GM06990 (cell line): ENCODE results near the gene PIR.
A peak's percentile ranks its signal among the peaks of the same experiment; 100 is the strongest.

ENCODE experiments used
- DNase-seq: peaks from one replicate; pipeline ENCODE4 v3.0.0-alpha.2; 2011; ENCODE audit not compliant: insufficient read length; ENCODE audit errors: extremely low read depth
- H3K27me3 ChIP-seq: replicated peaks from 2 replicates; pipeline ENCODE4 v1.6.0; 2011; ENCODE audit warnings: low read length; ENCODE audit not compliant: control insufficient read depth, insufficient read depth
- H3K36me3 ChIP-seq: 2 replicates; pipeline ENCODE4 v1.5.1; 2011; ENCODE audit warnings: low read length; ENCODE audit not compliant: control insufficient read depth, insufficient read depth
- H3K4me3 ChIP-seq: replicated peaks from 2 replicates; pipeline ENCODE4 v1.5.1; 2011; ENCODE audit warnings: low read depth, mild to moderate bottlenecking, control low read depth, low read length
- TF ChIP-seq, protein P1 (sequence below): IDR thresholded peaks from 2 replicates; pipeline ENCODE4 v1.5.1; 2011; ENCODE audit warnings: low read length, control low read depth, mild to moderate bottlenecking, inconsistent platforms; ENCODE audit not compliant: insufficient read depth, poor library complexity, severe bottlenecking

Gene PIR

DNA sequence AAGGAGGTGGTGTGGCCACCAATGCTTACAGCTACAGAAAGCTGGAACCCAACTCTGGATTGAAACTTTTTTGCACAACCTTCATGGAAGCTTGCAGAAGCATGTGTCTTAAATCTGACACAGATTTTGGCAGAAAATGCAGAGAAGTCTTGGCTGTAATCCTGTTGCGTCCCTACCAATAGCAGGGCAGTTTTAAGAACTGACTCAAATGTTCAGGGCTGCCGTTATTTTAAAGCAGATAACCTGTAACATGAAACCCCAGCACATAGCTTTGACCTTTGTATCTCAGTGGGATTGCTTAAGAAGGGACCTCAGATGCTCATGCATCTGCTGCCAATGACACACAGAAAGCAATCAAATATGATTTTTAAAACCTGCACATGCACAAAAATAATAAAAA, 108.8 kb downstream of the PIR start, which contains the start of gene VEGFD:
TSS of gene VEGFD (minus strand) at position 110 of the 400 bp plus-strand sequence. CDS start 467 bp downstream, outside the sequence.
- H3K4me3 ChIP-seq = no peak within 1 kb of the TSS
- no peaks in the 10 kb centered on the region; the same call in 1 of the 2 replicates for H3K27me3 ChIP-seq
- no peak for DNase-seq
- no peaks in the 10 kb centered on the region for H3K36me3 ChIP-seq
- TF ChIP-seq, protein P1, sequence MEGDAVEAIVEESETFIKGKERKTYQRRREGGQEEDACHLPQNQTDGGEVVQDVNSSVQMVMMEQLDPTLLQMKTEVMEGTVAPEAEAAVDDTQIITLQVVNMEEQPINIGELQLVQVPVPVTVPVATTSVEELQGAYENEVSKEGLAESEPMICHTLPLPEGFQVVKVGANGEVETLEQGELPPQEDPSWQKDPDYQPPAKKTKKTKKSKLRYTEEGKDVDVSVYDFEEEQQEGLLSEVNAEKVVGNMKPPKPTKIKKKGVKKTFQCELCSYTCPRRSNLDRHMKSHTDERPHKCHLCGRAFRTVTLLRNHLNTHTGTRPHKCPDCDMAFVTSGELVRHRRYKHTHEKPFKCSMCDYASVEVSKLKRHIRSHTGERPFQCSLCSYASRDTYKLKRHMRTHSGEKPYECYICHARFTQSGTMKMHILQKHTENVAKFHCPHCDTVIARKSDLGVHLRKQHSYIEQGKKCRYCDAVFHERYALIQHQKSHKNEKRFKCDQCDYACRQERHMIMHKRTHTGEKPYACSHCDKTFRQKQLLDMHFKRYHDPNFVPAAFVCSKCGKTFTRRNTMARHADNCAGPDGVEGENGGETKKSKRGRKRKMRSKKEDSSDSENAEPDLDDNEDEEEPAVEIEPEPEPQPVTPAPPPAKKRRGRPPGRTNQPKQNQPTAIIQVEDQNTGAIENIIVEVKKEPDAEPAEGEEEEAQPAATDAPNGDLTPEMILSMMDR = no peak

DNA sequence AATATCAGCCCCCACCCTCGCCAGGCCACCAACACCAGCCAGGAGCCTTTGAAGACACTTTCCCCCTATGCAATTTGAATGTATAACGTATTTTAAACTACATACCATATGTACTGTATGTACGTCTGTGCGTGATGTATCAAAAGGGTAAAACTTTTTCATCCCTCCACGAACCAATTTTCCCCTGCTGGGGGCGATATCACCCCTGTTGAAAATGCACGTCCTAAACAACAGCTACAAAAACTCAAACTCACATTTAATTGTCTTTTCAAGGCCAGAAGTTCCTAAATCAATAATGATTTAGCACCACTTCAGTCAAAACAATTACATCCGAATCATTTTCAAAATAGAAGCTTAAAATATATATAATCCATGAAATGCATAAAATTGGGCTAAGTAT, 110.3 kb downstream of the PIR start:
- no peaks in the 10 kb centered on the region for H3K36me3 ChIP-seq
- no peaks in the 10 kb centered on the region; the same call in 1 of the 2 replicates for H3K27me3 ChIP-seq
- TF ChIP-seq, protein P1 = peak; percentile 15
- no peak overlapping the region for H3K4me3 ChIP-seq
- no peak for DNase-seq

DNA sequence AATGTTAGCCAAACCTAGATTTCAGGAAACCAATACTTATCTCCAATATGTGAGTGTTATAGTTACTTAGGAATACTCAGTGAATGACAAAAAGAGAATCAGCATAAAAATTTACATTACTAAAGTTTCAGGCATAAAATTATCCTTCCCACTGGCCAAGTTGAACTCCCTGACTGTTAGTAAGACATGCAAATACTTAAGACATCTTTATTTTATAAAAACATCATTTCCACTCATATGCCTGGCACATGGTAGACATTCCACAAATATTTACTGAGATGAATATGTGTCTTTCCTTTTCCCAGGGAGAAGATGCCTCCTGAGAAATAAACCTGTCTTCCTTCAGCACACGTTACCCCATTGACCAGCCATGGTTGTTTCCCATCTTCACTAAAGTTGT, 116.2 kb downstream of the PIR start:
- no peak for DNase-seq

DNA sequence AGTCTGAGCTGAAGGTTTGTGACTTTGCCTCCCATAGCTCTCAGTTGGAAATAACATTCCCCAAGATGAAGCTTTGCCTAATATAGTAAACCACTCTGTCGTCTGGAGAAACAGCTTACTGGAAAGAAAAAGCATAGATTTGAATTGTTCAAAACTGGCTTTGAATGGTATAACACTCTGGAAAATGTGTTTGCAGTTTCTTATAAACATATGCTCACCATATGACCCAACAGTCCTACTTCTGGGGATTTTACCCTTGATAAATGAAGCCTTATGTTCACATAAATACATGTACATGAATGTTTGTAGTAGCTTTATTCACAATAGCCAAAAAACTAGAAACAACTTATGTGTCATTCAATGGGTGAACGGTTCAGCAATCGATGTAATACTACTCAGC, 119.2 kb downstream of the PIR start:
- Histone ChIP-seq H3K4me3 (no peak overlapping the region), H3K36me3 (no peaks in the 10 kb centered on the region), H3K27me3 (no peaks in the 10 kb centered on the region)
- DNase-seq = no peak
- TF ChIP-seq, protein P1 = no peak

More for the DNA sequence above, 116.2 kb downstream of the PIR start:
- TF ChIP-seq, protein P1 = no peak
- Histone ChIP-seq H3K4me3 (no peak overlapping the region), H3K36me3 (no peaks in the 10 kb centered on the region), H3K27me3 (no peaks in the 10 kb centered on the region; the same call in 1 of the 2 replicates)

- Histone ChIP-seq H3K27me3 (no peaks in the 10 kb centered on the region; the same call in 1 of the 2 replicates), H3K36me3 (no peaks in the 10 kb centered on the region), H3K4me3 (no peak overlapping the region)
- DNase-seq = no peak
- TF ChIP-seq, protein P1 = no peak
Measured at GRCh38 chrX:15366506-15367352, 126.4 kb downstream of the PIR start.
